ENCODE results near the gene ADAMTS2. TPM values are rescaled to one million over a fixed set of nuclear protein-coding genes. Genes with fewer than 3 reads are reported as not detected.

The ADAMTS2 gene
- total RNA-seq, 1 donor from 2014 or later, result 1.2 TPM

DNA sequence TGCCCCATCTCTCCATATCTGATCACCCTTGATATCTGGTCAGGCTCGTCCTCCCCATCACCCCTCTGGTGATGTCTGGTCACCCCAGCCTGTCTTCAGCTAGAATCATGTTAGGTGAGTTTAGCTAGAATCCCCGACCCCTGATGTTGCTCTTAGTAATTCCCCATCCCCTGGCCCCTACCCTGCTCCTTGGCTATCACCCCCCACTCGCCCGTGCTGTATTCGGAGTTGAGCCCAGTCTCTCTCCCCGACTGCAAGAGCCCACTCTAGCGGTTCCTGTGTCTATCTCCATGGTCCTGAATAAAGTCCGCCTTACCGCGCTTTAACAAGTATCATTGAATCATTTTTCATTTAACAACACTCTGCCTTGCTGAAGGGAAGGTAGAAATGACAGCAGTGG lies 33.7 kb downstream of the ADAMTS2 start:
- TF ChIP-seq EZH2 (IDR thresholded peaks at IDR 0.05) (no peak), EZH2phosphoT487 (IDR thresholded peaks at IDR 0.05) (no peak)
- TF ChIP-seq, protein P1, sequence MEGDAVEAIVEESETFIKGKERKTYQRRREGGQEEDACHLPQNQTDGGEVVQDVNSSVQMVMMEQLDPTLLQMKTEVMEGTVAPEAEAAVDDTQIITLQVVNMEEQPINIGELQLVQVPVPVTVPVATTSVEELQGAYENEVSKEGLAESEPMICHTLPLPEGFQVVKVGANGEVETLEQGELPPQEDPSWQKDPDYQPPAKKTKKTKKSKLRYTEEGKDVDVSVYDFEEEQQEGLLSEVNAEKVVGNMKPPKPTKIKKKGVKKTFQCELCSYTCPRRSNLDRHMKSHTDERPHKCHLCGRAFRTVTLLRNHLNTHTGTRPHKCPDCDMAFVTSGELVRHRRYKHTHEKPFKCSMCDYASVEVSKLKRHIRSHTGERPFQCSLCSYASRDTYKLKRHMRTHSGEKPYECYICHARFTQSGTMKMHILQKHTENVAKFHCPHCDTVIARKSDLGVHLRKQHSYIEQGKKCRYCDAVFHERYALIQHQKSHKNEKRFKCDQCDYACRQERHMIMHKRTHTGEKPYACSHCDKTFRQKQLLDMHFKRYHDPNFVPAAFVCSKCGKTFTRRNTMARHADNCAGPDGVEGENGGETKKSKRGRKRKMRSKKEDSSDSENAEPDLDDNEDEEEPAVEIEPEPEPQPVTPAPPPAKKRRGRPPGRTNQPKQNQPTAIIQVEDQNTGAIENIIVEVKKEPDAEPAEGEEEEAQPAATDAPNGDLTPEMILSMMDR (IDR thresholded peaks at IDR 0.05), result no peak
- Histone ChIP-seq H3K27ac (no peak overlapping the region), H3K9me3 (ENCODE audit: low read depth) (no peaks in the 10 kb centered on the region), H2AFZ (replicated peaks) (no peak overlapping the region), H3K4me1 (no peaks in the 10 kb centered on the region), H3K4me3 (no peak overlapping the region), H3K36me3 (no peaks in the 10 kb centered on the region), H4K20me1 (ENCODE audit: low read depth) (no peaks in the 10 kb centered on the region), H3K27me3 (no peaks in the 10 kb centered on the region), H3K9ac (no peak overlapping the region), H3K79me2 (ENCODE audit: low read depth) (no peaks in the 10 kb centered on the region), H3F3A (ENCODE audit: low read depth) (no peaks in the 10 kb centered on the region), H3K4me2 (no peak overlapping the region)
- Mint-ChIP-seq H3K9me3 (peaks cover 6% of the 10 kb centered on the region), H3K36me3 (peaks cover 2% of the 10 kb centered on the region), H3K4me3 (no peak overlapping the region), H3K27ac (peak overlapping the region; percentile 9), H3K27me3 (ENCODE audit: insufficient read depth, low read depth) (peaks cover 10% of the 10 kb centered on the region), H3K4me1 (peaks cover 10% of the 10 kb centered on the region)
- DNase-seq (ENCODE audit: low spot score), result no peak

DNA sequence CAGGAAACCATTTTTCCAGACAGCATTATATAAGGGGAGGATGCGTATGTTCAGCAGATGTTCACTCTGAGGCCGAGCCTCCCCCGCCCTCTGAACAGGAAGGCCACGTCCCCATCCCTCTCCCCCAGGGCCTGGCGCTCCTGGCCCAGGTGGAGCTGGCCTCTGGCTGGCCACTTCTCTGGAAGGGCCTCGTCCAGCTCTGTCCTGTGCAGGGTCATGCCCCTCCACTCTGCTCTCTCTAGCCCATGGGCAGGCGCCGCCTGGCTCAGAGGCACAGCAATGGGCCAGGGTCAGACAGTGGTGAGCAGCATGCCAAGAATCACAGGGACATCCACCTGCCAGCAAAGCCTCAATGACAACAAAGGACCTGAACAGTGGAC lies 34.2 kb downstream of the ADAMTS2 start:
- Histone ChIP-seq H3K79me2 (ENCODE audit: low read depth) (no peaks in the 10 kb centered on the region), H2AFZ (replicated peaks) (no peak overlapping the region), H3K27ac (no peak overlapping the region)

DNA sequence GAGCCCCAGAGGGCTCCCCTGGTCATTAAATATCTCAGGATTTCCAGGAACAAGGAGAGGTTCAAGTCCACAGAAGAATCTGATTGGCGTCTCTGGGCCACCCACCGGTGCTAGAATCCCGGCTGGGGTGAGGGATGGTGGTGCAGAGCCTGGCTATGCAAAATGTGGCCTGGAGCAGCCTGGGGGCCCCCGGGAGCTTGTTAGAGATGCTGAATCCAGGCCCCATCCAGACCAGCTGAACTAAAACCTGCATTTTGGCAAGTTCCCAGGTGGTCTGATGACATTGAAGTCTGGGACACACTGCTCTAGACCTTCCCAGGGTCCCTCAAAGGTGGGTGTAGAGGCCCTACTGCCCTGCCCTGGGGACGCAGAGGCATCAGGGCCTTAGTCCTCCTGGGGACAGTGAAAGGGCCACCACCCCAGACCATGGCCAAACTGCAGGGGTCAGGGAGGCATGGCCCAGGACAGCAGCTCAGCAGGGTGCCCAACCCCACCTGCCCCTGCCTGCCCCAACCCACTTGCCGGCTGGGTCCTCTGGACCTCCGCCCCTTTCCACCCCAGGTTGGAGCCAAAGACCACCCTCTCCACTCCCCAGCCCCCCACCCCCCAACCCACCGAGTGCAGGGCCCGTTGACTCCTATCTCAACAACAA lies 34.7 kb downstream of the ADAMTS2 start:
- Mint-ChIP-seq H3K36me3 (peaks cover 2% of the 10 kb centered on the region), H3K27me3 (ENCODE audit: insufficient read depth, low read depth) (peaks cover 10% of the 10 kb centered on the region), H3K27ac (no peak overlapping the region), H3K9me3 (peaks cover 6% of the 10 kb centered on the region), H3K4me3 (no peak overlapping the region), H3K4me1 (peaks cover 10% of the 10 kb centered on the region)
- no peak for DNase-seq (ENCODE audit: low spot score)
- H3K4me2 ChIP-seq, result no peak overlapping the region
- no peaks in the 10 kb centered on the region for H3F3A ChIP-seq (ENCODE audit: low read depth)
- H3K4me1 ChIP-seq, result no peaks in the 10 kb centered on the region
- no peaks in the 10 kb centered on the region for H3K36me3 ChIP-seq
- no peak overlapping the region for H3K4me3 ChIP-seq
- H3K27ac ChIP-seq, result no peak overlapping the region
- H4K20me1 ChIP-seq (ENCODE audit: low read depth), result no peaks in the 10 kb centered on the region
- no peaks in the 10 kb centered on the region for H3K27me3 ChIP-seq
- H2AFZ ChIP-seq (replicated peaks), result no peak overlapping the region
- H3K79me2 ChIP-seq (ENCODE audit: low read depth), result no peaks in the 10 kb centered on the region
- no peaks in the 10 kb centered on the region for H3K9me3 ChIP-seq (ENCODE audit: low read depth)
- TF ChIP-seq EZH2 (IDR thresholded peaks at IDR 0.05), result no peak
- TF ChIP-seq EZH2phosphoT487 (IDR thresholded peaks at IDR 0.05), result no peak
- TF ChIP-seq, protein P1 (IDR thresholded peaks at IDR 0.05), result no peak
- no peak overlapping the region for H3K9ac ChIP-seq

More for the DNA sequence above, 34.2 kb downstream of the ADAMTS2 start:
- no peaks in the 10 kb centered on the region for H3K4me1 ChIP-seq
- no peaks in the 10 kb centered on the region for H3F3A ChIP-seq (ENCODE audit: low read depth)
- H4K20me1 ChIP-seq (ENCODE audit: low read depth), result no peaks in the 10 kb centered on the region
- Mint-ChIP-seq H3K27ac (peak overlapping the region; percentile 9), H3K9me3 (peaks cover 6% of the 10 kb centered on the region), H3K27me3 (ENCODE audit: insufficient read depth, low read depth) (peaks cover 10% of the 10 kb centered on the region), H3K4me1 (peaks cover 10% of the 10 kb centered on the region), H3K4me3 (no peak overlapping the region), H3K36me3 (peaks cover 2% of the 10 kb centered on the region)
- no peak overlapping the region for H3K4me3 ChIP-seq
- no peak for DNase-seq (ENCODE audit: low spot score)
- no peaks in the 10 kb centered on the region for H3K9me3 ChIP-seq (ENCODE audit: low read depth)
- H3K4me2 ChIP-seq, result no peak overlapping the region
- no peaks in the 10 kb centered on the region for H3K36me3 ChIP-seq
- H3K9ac ChIP-seq, result no peak overlapping the region
- H3K27me3 ChIP-seq, result no peaks in the 10 kb centered on the region
- TF ChIP-seq, protein P1 (IDR thresholded peaks at IDR 0.05), result no peak
- TF ChIP-seq EZH2phosphoT487 (IDR thresholded peaks at IDR 0.05), result no peak
- TF ChIP-seq EZH2 (IDR thresholded peaks at IDR 0.05), result no peak

All from neural progenitor cell (in vitro differentiated cells).